IMR-90 (cell line): ENCODE data around the gene NOVA2.

Experiments
- BHLHE40 ChIP-seq: fragments of 150-350 bp; IDR thresholded peaks from 2 replicates; pipeline ENCODE4 v1.6.1; 2016; ENCODE audit warnings: mild to moderate bottlenecking, low read depth, low read length
- CEBPB ChIP-seq: IDR thresholded peaks from 2 replicates; pipeline ENCODE4 v1.6.1; 2012; ENCODE audit warnings: low read depth, low read length, improper control_type of control experiment
- CTCF ChIP-seq: conservative IDR thresholded peaks from 2 replicates; pipeline ENCODE4 v1.5.1; 2012; ENCODE audit warnings: mild to moderate bottlenecking, low read depth, low read length, improper control_type of control experiment
- FOS ChIP-seq: fragments of 150-350 bp; IDR thresholded peaks from 2 replicates; pipeline ENCODE4 v1.6.1; 2016; ENCODE audit warnings: low read depth, low read length
- MAFK ChIP-seq: IDR thresholded peaks from 2 replicates; pipeline ENCODE4 v1.6.1; 2012; ENCODE audit warnings: low read depth, low read length, improper control_type of control experiment
- MAZ ChIP-seq: IDR thresholded peaks from 2 replicates; pipeline ENCODE4 v1.6.1; 2012; ENCODE audit warnings: low read depth, mild to moderate bottlenecking, low read length, improper control_type of control experiment, moderate library complexity, borderline replicate concordance
- MXI1 ChIP-seq: IDR thresholded peaks from 2 replicates; pipeline ENCODE4 v1.6.1; 2012; ENCODE audit warnings: low read depth, mild to moderate bottlenecking, low read length, moderate library complexity, borderline replicate concordance
- POLR2A ChIP-seq: IDR thresholded peaks from 2 replicates; pipeline ENCODE4 v1.6.1; 2012; ENCODE audit warnings: mild to moderate bottlenecking, low read depth, low read length
- RAD21 ChIP-seq: IDR thresholded peaks from 2 replicates; pipeline ENCODE4 v1.6.1; 2012; ENCODE audit warnings: low read length, improper control_type of control experiment
- SMC3 ChIP-seq: fragments of 150-350 bp; IDR thresholded peaks from 2 replicates; pipeline ENCODE4 v1.6.1; 2016; ENCODE audit warnings: low read depth, mild to moderate bottlenecking, antibody characterized with exemption, low read length, moderate library complexity
- TF ChIP-seq, protein P1 (sequence below): fragments of 150-350 bp; IDR thresholded peaks from 2 replicates; pipeline ENCODE4 v1.6.1; 2017; ENCODE audit warnings: mild to moderate bottlenecking, antibody characterized with exemption, low read length, low read depth

DNA sequence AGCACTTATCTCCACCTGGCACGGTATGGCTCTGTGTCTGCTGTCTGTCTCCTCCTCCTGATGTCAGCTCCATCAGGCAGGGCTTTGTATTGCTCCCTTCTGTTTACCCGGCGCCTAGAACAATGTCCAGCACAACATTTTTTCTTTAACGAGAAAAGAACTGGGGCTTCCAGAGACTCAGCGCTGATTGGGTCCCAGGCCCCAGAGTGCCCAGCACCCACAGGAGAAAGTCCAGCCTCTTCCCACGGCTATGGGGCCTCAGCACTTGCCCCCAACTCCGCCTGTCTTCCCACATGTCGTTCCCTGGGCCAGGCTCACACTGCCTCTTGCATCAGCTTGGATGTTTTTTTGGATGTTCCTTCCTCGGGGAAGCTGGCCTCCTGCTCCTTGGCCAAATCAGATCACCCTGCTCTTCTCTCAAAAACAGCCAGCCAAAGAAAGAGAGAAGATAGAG, 78.1 kb downstream of the NOVA2 start:
- no peak for TF ChIP-seq CTCF
- TF ChIP-seq, protein P1, sequence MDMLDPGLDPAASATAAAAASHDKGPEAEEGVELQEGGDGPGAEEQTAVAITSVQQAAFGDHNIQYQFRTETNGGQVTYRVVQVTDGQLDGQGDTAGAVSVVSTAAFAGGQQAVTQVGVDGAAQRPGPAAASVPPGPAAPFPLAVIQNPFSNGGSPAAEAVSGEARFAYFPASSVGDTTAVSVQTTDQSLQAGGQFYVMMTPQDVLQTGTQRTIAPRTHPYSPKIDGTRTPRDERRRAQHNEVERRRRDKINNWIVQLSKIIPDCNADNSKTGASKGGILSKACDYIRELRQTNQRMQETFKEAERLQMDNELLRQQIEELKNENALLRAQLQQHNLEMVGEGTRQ = no peak
- TF ChIP-seq SMC3 = no peak
- no peak for TF ChIP-seq POLR2A
- no peak for TF ChIP-seq MXI1
- no peak for TF ChIP-seq MAFK
- TF ChIP-seq CEBPB = no peak
- no peak for TF ChIP-seq BHLHE40
- no peak for TF ChIP-seq RAD21
- no peak for TF ChIP-seq MAZ
- no peak for TF ChIP-seq FOS
